Spleen (tissue), 7 donors: ENCODE data around the gene STX12.

ENCODE experiments used
- CTCF ChIP-seq, 11 experiments: fragments of 200-600 bp in 7 of 11; fragments of 450-650 bp in 4 of 11; sonication (generic) in 4 of 11; IDR thresholded peaks in 8 of 11; conservative IDR thresholded peaks in 3 of 11; 1 replicate in 7 of 11; 2 replicates in 4 of 11; pipeline versions ENCODE4 v1.4.0 to v1.8.0; 2016 to 2021; ENCODE audit warnings: antibody characterized with exemption in 11 of 11, inconsistent platforms in 4 of 11, mild to moderate bottlenecking in 1 of 11
- POLR2A ChIP-seq, 3 donors: fragments of 450-650 bp; IDR thresholded peaks; one replicate each; pipeline ENCODE4 v1.5.1; 2017; ENCODE audit warnings: antibody characterized with exemption in 3 of 3, mild to moderate bottlenecking in 1 of 3
- POLR2AphosphoS5 ChIP-seq, 3 donors: sonication (generic); formaldehyde crosslinking; IDR thresholded peaks; one replicate each; pipeline ENCODE4 v1.5.1; 2017; ENCODE audit warnings: antibody characterized with exemption in 3 of 3
- donor health status: DM: no; HTN: no; CAD: no; lungs with moderate emphysema.
- donor health status: DM: no; HTN: no; CAD: no.
- donor health status: DM: no; HTN: no; CAD: no.

DNA sequence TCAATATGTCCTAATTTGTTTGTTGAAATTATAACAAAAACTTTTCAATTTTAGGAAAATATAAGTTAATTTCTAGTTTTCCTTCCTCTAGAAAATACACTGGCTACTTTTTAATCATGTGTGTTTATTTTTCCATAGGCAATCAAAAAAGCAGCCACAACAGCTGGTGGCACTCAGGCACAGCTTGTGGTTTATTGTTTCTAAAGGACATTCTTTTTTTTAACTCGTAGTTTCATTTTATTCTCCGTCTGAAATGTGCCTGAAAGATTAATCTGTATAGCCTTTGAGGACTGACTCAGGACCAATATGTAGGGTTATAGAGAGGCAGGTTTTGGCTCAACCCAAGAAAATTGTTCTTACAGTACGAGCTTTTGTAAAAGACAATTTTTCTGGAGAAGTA, 20.7 kb upstream of the STX12 start:
- TF ChIP-seq CTCF (IDR thresholded peaks at IDR 0.05 in 8 of 11, conservative IDR thresholded peaks at IDR 0.05 in 3 of 11) (no peak), POLR2A (IDR thresholded peaks at IDR 0.05) (no peak), POLR2AphosphoS5 (IDR thresholded peaks at IDR 0.05) (no peak)
